Measurements from ENCODE around the gene HHAT.

Gene HHAT

DNA sequence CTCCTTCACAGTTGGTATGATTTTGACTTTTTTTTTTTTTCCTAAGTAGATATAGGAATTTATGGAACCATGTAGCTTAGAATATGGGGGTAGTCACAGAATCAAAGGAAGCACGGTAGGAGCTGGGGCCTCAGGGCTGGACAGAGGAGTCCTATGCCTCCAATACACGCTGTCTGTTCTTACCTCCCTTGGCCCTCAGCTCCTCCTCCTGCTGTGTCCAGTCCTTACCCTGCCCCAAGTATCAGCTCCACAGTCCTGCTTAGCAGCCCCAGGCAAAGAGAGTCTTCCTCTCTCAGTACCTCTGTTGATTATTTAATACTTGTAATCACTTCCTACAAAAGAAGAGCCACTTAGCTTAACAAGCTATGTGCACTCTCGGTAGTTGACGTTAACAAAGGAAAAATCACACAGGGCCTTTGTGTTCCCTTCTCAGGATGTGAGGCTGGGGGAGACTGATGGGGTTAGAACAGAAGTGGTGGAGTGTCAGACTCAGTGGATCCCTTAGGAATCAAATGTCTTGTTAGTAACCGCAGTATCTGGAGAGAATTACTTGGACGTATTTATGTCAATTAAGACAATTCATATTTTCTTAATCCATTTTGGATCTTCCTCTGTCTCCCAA lies 292.3 kb downstream of the HHAT start:
- TF ChIP-seq, protein P1, sequence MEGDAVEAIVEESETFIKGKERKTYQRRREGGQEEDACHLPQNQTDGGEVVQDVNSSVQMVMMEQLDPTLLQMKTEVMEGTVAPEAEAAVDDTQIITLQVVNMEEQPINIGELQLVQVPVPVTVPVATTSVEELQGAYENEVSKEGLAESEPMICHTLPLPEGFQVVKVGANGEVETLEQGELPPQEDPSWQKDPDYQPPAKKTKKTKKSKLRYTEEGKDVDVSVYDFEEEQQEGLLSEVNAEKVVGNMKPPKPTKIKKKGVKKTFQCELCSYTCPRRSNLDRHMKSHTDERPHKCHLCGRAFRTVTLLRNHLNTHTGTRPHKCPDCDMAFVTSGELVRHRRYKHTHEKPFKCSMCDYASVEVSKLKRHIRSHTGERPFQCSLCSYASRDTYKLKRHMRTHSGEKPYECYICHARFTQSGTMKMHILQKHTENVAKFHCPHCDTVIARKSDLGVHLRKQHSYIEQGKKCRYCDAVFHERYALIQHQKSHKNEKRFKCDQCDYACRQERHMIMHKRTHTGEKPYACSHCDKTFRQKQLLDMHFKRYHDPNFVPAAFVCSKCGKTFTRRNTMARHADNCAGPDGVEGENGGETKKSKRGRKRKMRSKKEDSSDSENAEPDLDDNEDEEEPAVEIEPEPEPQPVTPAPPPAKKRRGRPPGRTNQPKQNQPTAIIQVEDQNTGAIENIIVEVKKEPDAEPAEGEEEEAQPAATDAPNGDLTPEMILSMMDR (IDR thresholded peaks at IDR 0.05; ENCODE audit: control extremely low read depth, extremely low read depth, low read depth, missing control alignments): no peak
- CTCF ChIA-PET: no interaction called here
- DNase-seq (ENCODE audit: extremely low spot score): no peak
- POLR2A ChIA-PET: no interaction called here

DNA sequence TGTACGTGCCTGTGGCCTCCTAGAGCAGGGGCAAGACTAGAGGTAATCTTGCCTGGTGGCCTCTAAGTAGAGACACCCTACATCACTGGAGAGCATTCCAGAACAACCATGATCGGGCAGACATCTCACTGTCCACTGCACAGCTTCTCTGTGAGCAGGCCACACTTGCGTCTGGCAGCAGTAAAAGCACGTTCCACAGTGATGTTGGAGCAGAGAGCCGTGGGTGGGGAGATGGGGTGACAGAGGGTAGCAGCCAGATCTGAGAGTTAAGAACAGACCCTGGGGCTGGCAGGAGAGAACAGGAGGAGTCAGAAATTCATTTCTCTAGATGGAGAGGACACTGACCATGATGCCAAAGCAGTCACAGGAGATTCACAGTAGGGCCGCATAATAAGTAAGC lies 293.0 kb downstream of the HHAT start:
- ChIA-PET POLR2A (no interaction called here), CTCF (no interaction called here)
- TF ChIP-seq, protein P1 (IDR thresholded peaks at IDR 0.05; ENCODE audit: control extremely low read depth, extremely low read depth, low read depth, missing control alignments): no peak
- no peak for DNase-seq (ENCODE audit: extremely low spot score)

DNA sequence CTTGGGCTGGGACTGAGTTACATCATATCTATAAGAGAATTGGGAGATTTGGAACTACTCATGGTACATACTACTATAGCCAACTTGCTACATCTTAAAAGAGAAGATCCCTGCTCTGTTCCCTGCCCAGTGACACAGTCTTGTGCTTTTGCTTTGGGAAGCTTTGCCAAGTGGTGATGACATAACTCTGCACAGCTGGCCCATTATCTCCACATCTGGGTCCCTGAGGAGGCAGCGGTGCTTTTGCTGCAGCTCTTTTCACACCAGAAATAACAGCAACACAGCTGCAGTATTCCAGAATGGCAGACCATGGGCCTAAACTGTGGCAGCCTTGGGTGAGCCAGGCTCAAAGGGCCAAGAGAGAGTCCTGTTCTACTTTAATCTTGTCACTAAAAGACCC lies 296.0 kb downstream of the HHAT start:
- POLR2A ChIA-PET: no interaction called here
- CTCF ChIA-PET: no interaction called here
- no peak for DNase-seq (ENCODE audit: extremely low spot score)
- TF ChIP-seq, protein P1 (IDR thresholded peaks at IDR 0.05; ENCODE audit: control extremely low read depth, extremely low read depth, low read depth, missing control alignments): no peak

DNA sequence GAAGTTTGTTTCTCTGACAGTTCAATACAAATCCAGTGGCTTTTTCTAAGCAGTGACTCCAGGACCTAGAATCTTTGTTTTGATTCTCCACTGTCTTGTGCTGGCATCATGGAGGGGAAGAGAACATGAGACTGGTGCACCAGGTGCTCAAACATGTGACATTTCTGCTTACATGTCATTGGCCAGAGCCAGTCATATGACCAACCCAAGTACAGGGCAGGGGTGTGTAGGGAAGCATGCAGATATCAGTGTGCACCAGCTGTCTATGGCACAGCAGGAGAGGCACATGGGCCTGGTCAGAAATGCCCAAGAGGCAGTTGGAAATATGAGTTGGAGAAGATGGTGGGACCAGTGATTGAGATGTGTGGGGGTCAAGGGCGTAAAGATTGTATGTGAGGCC lies 297.0 kb downstream of the HHAT start:
- ChIA-PET CTCF (no interaction called here), POLR2A (no interaction called here)
- no peak for DNase-seq (ENCODE audit: extremely low spot score)
- TF ChIP-seq, protein P1 (IDR thresholded peaks at IDR 0.05; ENCODE audit: control extremely low read depth, extremely low read depth, low read depth, missing control alignments): no peak

DNA sequence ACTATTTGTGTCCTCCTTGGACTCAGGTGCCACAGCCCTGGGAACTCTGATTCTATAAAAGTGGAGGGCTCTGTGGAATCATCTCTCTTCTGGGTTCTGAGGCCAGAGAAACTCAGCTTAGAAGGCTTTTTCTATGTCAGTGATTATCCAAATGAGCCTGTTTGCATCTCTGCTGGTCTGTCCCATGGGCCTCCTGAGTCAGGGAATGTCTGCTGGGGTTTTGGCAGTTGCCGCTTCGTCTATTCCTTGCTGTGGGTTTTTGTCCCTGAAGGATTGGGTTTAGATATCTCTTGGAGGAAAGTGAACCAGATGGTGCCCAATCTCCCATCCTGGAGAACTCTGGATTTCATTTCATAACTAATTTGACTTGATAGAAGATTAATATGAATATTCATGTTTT lies 297.6 kb downstream of the HHAT start:
- ChIA-PET CTCF (no interaction called here), POLR2A (no interaction called here)
- no peak for DNase-seq (ENCODE audit: extremely low spot score)
- TF ChIP-seq, protein P1 (IDR thresholded peaks at IDR 0.05; ENCODE audit: control extremely low read depth, extremely low read depth, low read depth, missing control alignments): no peak

DNA sequence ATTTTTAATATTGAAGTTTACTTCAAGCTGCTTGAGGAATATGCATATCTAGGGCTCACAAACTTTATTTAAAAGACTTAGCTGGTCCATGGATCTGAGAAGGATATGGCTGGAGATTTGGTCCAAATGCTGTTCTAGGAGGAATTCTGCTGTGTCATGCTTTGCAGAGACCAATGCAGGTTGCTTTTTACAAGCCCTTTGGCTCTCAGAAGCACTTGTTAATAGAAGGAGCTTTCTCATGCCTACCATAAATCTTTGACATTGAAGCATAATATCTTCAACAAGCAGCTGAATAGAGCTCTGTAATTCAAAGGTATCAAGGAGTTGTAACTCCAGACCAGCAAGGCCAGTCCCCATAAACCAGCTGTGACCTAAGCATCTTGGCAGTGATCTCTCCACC lies 299.1 kb downstream of the HHAT start:
- POLR2A ChIA-PET: no interaction called here
- TF ChIP-seq, protein P1 (IDR thresholded peaks at IDR 0.05; ENCODE audit: control extremely low read depth, extremely low read depth, low read depth, missing control alignments): no peak
- DNase-seq (ENCODE audit: extremely low spot score): no peak
- CTCF ChIA-PET: interaction anchor here (0.9 kb wide), 1 partner anchor 44 kb away, joined by 3 read pairs; no protein-coding TSS in a partner anchor

Measured in GM10248 (cell line).